ENCODE measurements around the gene ZNF496. TPM values are rescaled to one million over a fixed set of nuclear protein-coding genes. Genes with fewer than 3 reads are reported as not detected.
A peak's percentile ranks its signal among the peaks of the same experiment; 100 is the strongest.
"Not testable (repeated sequence)": the region's sequence is repeated elsewhere in the genome, so short reads cannot be mapped to it uniquely, and the experiment has no call there.

Gene ZNF496
- total RNA-seq, 2 donors from 2014 or later = 11.4 to 14.1 TPM

DNA sequence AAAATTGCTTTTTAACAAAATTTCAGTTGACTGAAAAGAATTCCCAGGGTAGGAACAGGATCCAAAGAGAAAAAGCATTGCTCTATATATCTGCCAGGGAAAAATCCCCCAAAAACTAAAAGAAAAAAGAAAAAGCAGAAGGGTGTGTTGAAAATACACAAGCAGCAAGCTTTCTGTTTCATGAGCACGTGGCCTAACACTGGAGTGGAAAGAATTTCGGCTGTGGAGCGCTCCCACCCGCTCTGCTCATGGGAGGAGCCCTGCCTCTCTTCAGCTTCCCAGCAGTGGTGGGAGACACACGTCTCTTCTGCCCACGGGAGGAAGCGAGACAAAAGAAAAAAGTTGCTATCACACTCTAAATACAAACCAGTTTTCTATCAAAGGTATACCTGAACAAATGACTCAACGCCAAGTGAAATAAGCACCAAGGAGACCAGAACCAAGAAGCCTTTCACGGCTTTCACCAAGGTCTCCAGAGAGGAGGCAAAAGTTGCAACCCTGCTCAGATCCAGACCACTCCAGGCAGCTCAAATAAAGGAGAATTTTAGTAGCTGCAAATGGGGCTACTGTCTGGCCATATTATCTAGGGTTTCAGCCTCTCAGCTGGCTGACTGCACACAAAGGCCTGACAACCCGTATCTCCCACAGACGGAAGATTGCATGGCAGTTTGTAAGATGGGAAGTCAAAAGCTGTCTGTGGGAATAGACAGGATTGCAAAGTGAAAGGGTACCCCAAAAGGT, 29.5 kb upstream of the ZNF496 start:
- intact Hi-C loops (cut with DNase I, micrococcal nuclease) = no loop called here
- ATAC-seq = no peak
- peak; percentile 28 to 34 for DNase-seq

DNA sequence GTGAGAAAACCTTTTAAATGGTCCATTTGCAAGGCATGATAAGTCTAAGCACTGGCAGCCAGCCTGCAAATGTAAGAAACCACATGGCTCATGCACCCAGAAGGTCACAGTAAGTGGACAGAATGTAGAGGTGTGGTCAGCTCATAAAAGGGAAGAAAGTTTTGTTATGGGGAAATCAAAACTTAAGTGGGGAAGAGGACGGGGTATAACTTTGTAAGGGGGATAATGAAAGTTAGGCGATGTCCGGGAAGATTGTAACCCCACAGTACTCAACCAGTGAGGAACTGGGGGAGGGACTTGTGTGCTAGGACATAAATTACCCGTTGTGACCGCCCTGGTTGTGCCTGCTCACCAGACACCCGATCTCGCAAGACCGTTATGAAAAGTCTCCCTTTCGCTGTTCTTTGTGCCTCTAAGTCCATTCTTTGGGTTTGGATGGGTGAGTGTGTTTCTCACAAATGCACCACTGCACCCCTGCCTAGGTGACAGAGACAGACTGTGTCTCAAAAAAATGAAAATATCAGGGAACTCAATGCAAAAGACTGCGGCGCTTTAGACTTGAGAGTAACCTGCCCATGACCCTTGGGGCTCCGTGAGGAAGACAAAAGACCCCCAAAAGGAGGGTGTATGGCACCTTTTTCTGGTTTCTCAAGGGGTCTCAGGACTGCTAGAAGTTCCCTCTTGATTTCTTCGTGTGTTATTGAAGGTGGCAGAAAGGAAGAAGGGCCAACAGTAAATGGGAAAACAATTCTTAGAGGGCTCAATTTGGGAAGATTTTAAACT, 28.6 kb upstream of the ZNF496 start:
- intact Hi-C loops (cut with DNase I, micrococcal nuclease) = no loop called here
- DNase-seq (no peak), ATAC-seq (no peak)

- ATAC-seq = no peak
- no peak for DNase-seq
- intact Hi-C loops (cut with DNase I, micrococcal nuclease) = no loop called here
These were observed 27.9 kb upstream of the ZNF496 start for GRCh38 chr1:247359559-247359958.

- DNase-seq (no peak), ATAC-seq (no peak)
- intact Hi-C loops (cut with DNase I, micrococcal nuclease) = no loop called here
These were observed 27.3 kb upstream of the ZNF496 start for GRCh38 chr1:247358920-247359319.

DNA sequence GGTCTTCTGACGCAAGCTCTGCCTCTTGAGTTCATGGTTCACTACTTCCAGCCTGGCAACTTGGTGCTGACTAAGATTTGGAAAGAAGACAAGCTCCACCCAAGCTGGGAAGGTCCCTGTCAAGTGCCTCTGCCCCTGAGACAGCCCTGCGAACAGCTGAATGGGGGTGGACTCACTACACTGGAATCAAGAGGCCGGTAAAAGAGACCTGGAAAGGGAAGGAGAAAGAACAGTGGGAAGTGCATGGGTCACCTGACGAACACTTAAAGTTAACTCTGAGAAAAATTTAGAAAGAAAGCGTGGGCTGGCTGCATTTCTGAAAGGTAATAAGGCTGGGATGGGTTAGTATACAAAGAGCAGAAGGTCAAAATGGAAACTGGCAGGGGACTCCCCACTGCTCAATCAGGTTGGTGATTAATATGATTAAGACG, 26.1 kb upstream of the ZNF496 start:
- intact Hi-C loops (cut with DNase I, micrococcal nuclease) = no loop called here
- ATAC-seq (no peak), DNase-seq (no peak)

- intact Hi-C loops (cut with DNase I, micrococcal nuclease) = no loop called here
- ATAC-seq = no peak
These were observed 25.5 kb upstream of the ZNF496 start for GRCh38 chr1:247357052-247357780.

DNA sequence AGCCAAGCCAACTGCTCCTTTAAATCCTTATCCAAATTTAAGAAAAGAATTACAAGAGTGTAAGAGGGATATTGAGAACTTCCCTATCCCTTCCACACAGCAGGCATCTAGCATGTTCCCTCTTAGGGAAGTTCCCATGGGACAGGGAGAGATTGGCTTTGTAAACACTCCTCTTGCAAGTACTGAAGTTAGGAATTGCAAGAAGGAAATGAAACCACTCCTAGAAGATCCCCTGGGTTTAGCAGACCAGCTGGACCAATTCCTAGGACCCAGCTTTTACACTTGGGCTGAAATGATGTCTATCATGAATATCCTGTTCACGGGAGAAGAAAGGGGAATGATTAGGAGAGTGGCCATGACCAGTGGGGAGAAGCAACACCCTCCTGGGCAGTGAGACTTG, 23.5 kb upstream of the ZNF496 start:
- DNase-seq; ATAC-seq; intact Hi-C loops (cut with DNase I, micrococcal nuclease): not testable (repeated sequence)

More at GRCh38 chr1:247357052-247357780, 25.5 kb upstream of the ZNF496 start:
- no peak for DNase-seq

- intact Hi-C loops (cut with DNase I, micrococcal nuclease) = no loop called here
- ATAC-seq = no peak
These were observed 20.5 kb upstream of the ZNF496 start for GRCh38 chr1:247352175-247352574.

GRCh38 chr1:247350587-247350986, 18.9 kb upstream of the ZNF496 start:
- ATAC-seq = no peak
- intact Hi-C loops (cut with DNase I, micrococcal nuclease) = no loop called here
- no peak for DNase-seq

More at GRCh38 chr1:247352175-247352574, 20.5 kb upstream of the ZNF496 start:
- no peak for DNase-seq

DNA sequence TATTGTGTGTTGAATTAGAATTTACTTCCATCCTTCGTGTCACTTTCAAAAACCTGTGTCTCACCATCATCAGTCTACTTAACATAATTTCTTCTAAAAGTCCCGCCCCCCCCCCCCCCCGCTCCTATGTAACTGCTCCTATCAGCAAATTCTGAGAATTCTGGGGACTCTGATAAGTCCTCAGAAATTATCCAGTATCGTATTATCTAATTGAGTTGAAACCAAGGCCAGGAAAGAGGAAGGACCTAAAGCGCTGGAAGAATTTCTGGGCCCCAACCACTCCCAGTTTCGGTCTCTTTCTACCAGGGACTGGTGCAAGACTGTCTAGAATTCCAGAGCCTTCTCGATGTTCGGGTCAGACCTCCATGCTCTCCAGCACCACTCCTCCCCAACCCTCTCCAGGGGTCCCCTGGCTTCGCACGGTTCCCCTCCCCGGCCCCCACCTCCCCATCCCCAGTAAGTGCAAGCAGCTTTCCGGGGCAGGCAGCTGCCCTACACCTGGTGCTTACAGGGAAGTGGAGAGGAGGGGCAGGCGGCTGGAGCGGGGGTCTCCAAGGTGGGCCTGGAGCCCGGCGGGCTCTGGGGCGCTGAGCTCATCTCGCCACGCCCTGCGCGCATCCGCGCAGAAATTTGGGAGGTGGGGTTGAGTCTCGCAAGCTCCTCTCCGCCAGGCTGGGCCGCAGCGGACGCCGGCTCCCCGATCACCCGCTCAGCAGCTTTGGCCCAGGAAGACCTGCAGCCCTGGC, 16.0 kb upstream of the ZNF496 start:
- intact Hi-C loops (cut with DNase I, micrococcal nuclease) = no loop called here
- ATAC-seq (no peak), DNase-seq (no peak)

- intact Hi-C loops (cut with DNase I, micrococcal nuclease) = no loop called here
- DNase-seq = no peak
- ATAC-seq = no peak
These were observed 14.2 kb upstream of the ZNF496 start for GRCh38 chr1:247345881-247346280.

GRCh38 chr1:247343801-247344200, 12.1 kb upstream of the ZNF496 start:
- intact Hi-C loops (cut with DNase I, micrococcal nuclease) = no loop called here
- no peak for ATAC-seq

GRCh38 chr1:247338723-247339275, 7.1 kb upstream of the ZNF496 start:
- intact Hi-C loops (cut with DNase I, micrococcal nuclease) = no loop called here
- DNase-seq (no peak), ATAC-seq (no peak)

More at GRCh38 chr1:247343801-247344200, 12.1 kb upstream of the ZNF496 start:
- no peak for DNase-seq

GRCh38 chr1:247337961-247338360, 6.3 kb upstream of the ZNF496 start:
- intact Hi-C loops (cut with DNase I, micrococcal nuclease) = no loop called here
- DNase-seq = no peak
- ATAC-seq = no peak

DNA sequence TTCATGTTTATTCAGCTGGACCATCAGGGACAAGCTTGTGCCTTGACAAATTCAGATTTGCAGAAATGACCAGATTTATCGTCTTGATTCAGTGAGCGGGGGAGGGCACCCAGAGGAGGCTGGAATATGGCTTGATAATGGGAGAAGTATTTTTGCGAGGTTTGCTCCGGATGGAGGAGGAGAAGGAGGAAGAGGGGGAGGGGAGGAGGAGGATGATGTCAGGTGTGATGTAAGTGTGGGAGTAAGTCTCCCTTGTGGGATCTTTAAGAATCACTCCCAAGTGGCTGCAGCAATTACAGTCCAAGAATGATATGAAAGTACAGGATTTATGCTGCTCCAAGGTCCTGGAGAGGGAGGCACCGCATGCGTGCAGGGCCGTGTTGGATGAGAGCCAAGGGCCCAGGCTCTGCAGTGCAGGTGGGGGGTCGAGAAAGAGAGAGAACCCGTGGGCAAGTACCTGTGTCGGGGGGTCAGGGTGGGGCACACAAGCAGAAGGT, 5.6 kb upstream of the ZNF496 start:
- DNase-seq (no peak), ATAC-seq (no peak)
- intact Hi-C loops (cut with DNase I, micrococcal nuclease) = no loop called here

GRCh38 chr1:247336390-247336789, 4.7 kb upstream of the ZNF496 start:
- DNase-seq (no peak), ATAC-seq (no peak)
- intact Hi-C loops (cut with DNase I, micrococcal nuclease) = no loop called here

GRCh38 chr1:247335882-247336281, 4.2 kb upstream of the ZNF496 start:
- DNase-seq (no peak), ATAC-seq (no peak)
- intact Hi-C loops (cut with DNase I, micrococcal nuclease) = no loop called here

GRCh38 chr1:247334378-247335133, 2.9 kb upstream of the ZNF496 start:
- intact Hi-C loops (cut with DNase I, micrococcal nuclease) = no loop called here
- DNase-seq (no peak), ATAC-seq (no peak)
